Upper lobe of left lung (tissue), 4 donors: Measurements from ENCODE around the gene TECTA.

Experiments
- EP300 ChIP-seq, 4 donors: sonication (generic); formaldehyde crosslinking; IDR thresholded peaks; one replicate each; pipeline ENCODE4 v1.5.1; 2017; ENCODE audit warnings: antibody characterized with exemption in 4 of 4, control low read depth in 2 of 4
- POLR2A ChIP-seq, 4 donors: fragments of 450-650 bp; IDR thresholded peaks; one replicate each; pipeline ENCODE4 v1.5.1; 2016 to 2017; ENCODE audit warnings: antibody characterized with exemption in 4 of 4, mild to moderate bottlenecking in 2 of 4
- POLR2AphosphoS5 ChIP-seq, 2 donors: sonication (generic); formaldehyde crosslinking; IDR thresholded peaks; one replicate each; pipeline ENCODE4 v1.5.1; 2017; ENCODE audit warnings: antibody characterized with exemption in 2 of 2
- TF ChIP-seq, protein P1 (sequence below), 6 experiments: fragments of 450-650 bp in 4 of 6; fragments of 200-600 bp in 2 of 6; sonication (generic) in 2 of 6; IDR thresholded peaks; one replicate each; pipeline ENCODE4 v1.5.1; 2016 to 2019; ENCODE audit warnings: antibody characterized with exemption in 6 of 6

DNA sequence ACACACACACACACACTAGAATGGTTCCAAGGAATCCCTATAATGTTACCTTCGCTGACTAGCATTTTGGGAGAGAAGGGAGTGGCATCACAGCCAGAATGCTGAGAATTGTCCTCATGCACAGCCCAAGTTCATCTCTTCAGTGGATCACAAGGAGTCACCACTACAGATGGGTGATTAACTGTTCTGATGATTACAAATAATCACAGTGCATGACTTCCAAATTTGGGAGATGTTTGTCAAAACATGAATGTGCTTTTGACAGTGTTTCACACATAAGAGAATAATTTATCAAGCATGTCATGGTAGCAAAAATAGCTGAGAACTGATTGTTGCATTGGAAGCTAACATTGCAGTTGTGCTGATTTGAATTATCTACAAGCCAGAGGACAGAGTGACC is 110.6 kb downstream of the TECTA start:
- no peak for TF ChIP-seq POLR2A (IDR thresholded peaks at IDR 0.05)
- no peak for TF ChIP-seq EP300 (IDR thresholded peaks at IDR 0.05)
- TF ChIP-seq, protein P1, sequence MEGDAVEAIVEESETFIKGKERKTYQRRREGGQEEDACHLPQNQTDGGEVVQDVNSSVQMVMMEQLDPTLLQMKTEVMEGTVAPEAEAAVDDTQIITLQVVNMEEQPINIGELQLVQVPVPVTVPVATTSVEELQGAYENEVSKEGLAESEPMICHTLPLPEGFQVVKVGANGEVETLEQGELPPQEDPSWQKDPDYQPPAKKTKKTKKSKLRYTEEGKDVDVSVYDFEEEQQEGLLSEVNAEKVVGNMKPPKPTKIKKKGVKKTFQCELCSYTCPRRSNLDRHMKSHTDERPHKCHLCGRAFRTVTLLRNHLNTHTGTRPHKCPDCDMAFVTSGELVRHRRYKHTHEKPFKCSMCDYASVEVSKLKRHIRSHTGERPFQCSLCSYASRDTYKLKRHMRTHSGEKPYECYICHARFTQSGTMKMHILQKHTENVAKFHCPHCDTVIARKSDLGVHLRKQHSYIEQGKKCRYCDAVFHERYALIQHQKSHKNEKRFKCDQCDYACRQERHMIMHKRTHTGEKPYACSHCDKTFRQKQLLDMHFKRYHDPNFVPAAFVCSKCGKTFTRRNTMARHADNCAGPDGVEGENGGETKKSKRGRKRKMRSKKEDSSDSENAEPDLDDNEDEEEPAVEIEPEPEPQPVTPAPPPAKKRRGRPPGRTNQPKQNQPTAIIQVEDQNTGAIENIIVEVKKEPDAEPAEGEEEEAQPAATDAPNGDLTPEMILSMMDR (IDR thresholded peaks at IDR 0.05) = no peak
- TF ChIP-seq POLR2AphosphoS5 (IDR thresholded peaks at IDR 0.05) = no peak
